Brain microvascular endothelial cell (primary cell): Measurements from ENCODE around the gene ANXA2R.

ENCODE experiments used
- DNase-seq: peaks from one replicate; pipeline ENCODE4 v3.0.0-alpha.2; 2020
- H3K27ac ChIP-seq: fragments of 250-450 bp; sonication (Bioruptor Pico); 2 replicates; pipeline ENCODE4 v1.5.1; 2020; ENCODE audit warnings: mild to moderate bottlenecking, moderate library complexity
- H3K27me3 ChIP-seq: fragments of 250-450 bp; sonication (Bioruptor Pico); replicated peaks from 2 replicates; pipeline ENCODE4 v1.5.1; 2020; ENCODE audit warnings: mild to moderate bottlenecking
- H3K36me3 ChIP-seq: fragments of 250-450 bp; sonication (Bioruptor Pico); replicated peaks from 2 replicates; pipeline ENCODE4 v1.5.1; 2020; ENCODE audit warnings: mild to moderate bottlenecking
- H3K4me3 ChIP-seq: 2 replicates; pipeline ENCODE4 v1.5.1; 2011; ENCODE audit warnings: low read depth, mild to moderate bottlenecking, control low read depth, low read length, moderate library complexity
- CTCF ChIP-seq: IDR thresholded peaks from 2 replicates; pipeline ENCODE4 v1.5.1; 2011; ENCODE audit warnings: low read depth, mild to moderate bottlenecking, moderate library complexity, low read length, control low read depth, inconsistent platforms; ENCODE audit errors: missing control alignments
- in situ Hi-C: cut with HindIII; loops from 2 replicates; pipeline ENCODE4 v1.10.0; 2017; ENCODE audit warnings: low sequenced_read_pairs, low pct_ligation_motif_present

Gene ANXA2R

GRCh38 chr5:43039471-43040286, 440 bp downstream of the ANXA2R start:
- peak overlapping the region; percentile 95 for H3K27ac ChIP-seq
- DNase-seq: peak; percentile 63
- H3K36me3 ChIP-seq: no peaks in the 10 kb centered on the region
- H3K4me3 ChIP-seq: peak overlapping the region; percentile 77
- in situ Hi-C loops: no loop called here
- peak; percentile 44 for TF ChIP-seq CTCF
- no peaks in the 10 kb centered on the region for H3K27me3 ChIP-seq

GRCh38 chr5:43039152-43039470, 1.0 kb downstream of the ANXA2R start:
- Histone ChIP-seq H3K4me3 (peak overlapping the region; percentile 77), H3K27ac (peak overlapping the region; percentile 95), H3K27me3 (no peaks in the 10 kb centered on the region), H3K36me3 (no peaks in the 10 kb centered on the region)
- in situ Hi-C loops: no loop called here
- TF ChIP-seq CTCF: no peak
- no peak for DNase-seq

GRCh38 chr5:43038496-43038989, 1.6 kb downstream of the ANXA2R start:
- Histone ChIP-seq H3K27ac (peak overlapping the region; percentile 90), H3K27me3 (no peaks in the 10 kb centered on the region), H3K4me3 (peak overlapping the region; percentile 77), H3K36me3 (no peaks in the 10 kb centered on the region)
- TF ChIP-seq CTCF: no peak
- peak; percentile 42 for DNase-seq
- in situ Hi-C loops: no loop called here

GRCh38 chr5:43037636-43038495, 2.3 kb downstream of the ANXA2R start:
- Histone ChIP-seq H3K36me3 (no peaks in the 10 kb centered on the region), H3K4me3 (peak overlapping the region; percentile 77), H3K27me3 (no peaks in the 10 kb centered on the region), H3K27ac (peak overlapping the region; percentile 90)
- in situ Hi-C loops: no loop called here
- no peak for TF ChIP-seq CTCF
- peak; percentile 78 for DNase-seq

GRCh38 chr5:43036856-43037635, 3.1 kb downstream of the ANXA2R start:
- Histone ChIP-seq H3K27me3 (no peaks in the 10 kb centered on the region), H3K36me3 (no peaks in the 10 kb centered on the region), H3K27ac (peak overlapping the region; percentile 90), H3K4me3 (peak overlapping the region; percentile 77)
- in situ Hi-C loops: no loop called here
- DNase-seq: peak; percentile 43
- no peak for TF ChIP-seq CTCF
